HEK293 (cell line): Measurements from ENCODE around the gene COG1.
A peak's percentile ranks its signal among the peaks of the same experiment; 100 is the strongest.

Experiments used
- CTCF ChIA-PET: fragments of 350-600 bp; formaldehyde crosslinking; extraction: SDS; loops from one replicate; lab custom pipeline; 2021; ENCODE audit warnings: antibody characterized with exemption; lab: Yijun Ruan, JAX
- POLR2A ChIA-PET: fragments of 300-600 bp; formaldehyde crosslinking; extraction: SDS; loops from one replicate; lab custom pipeline; 2020; ENCODE audit warnings: antibody characterized with exemption, inconsistent platforms; lab: Yijun Ruan, JAX
- H3K27ac ChIP-seq: fragments of 200-500 bp; sonication (Bioruptor generic); 2 replicates; pipeline ENCODE4 v1.5.1; 2014; ENCODE audit warnings: low read depth, low read length, control low read depth, inconsistent platforms; ENCODE audit errors: extremely low read depth
- H3K36me3 ChIP-seq, 2 experiments: fragments of 200-500 bp in 1 of 2; sonication (Bioruptor generic) in 1 of 2; 1 replicate in 1 of 2; 2 replicates in 1 of 2; pipeline ENCODE4 v1.5.1; 2014 to 2017; ENCODE audit warnings: inconsistent platforms in 2 of 2, low read length in 2 of 2; ENCODE audit not compliant: control insufficient read depth in 2 of 2, insufficient read depth in 1 of 2
- H3K4me1 ChIP-seq: fragments of 200-500 bp; sonication (Bioruptor generic); 2 replicates; pipeline ENCODE4 v1.5.1; 2014; ENCODE audit warnings: mild to moderate bottlenecking, low read length, inconsistent platforms; ENCODE audit not compliant: control insufficient read depth, insufficient read depth
- H3K4me3 ChIP-seq: 2 replicates; pipeline ENCODE4 v1.5.1; 2011; ENCODE audit warnings: low read depth, mild to moderate bottlenecking, control low read depth, low read length, moderate library complexity
- H3K9me3 ChIP-seq: fragments of 200-500 bp; sonication (Bioruptor generic); 2 replicates; pipeline ENCODE4 v1.5.1; 2014; ENCODE audit warnings: low read depth, low read length, inconsistent platforms; ENCODE audit not compliant: control insufficient read depth, insufficient read depth
- HOXA7 ChIP-seq: sonication (generic); formaldehyde crosslinking; IDR thresholded peaks from 2 replicates; pipeline ENCODE4 v1.8.1; 2022; ENCODE audit warnings: missing genetic modification reagents, borderline replicate concordance
- SCRT1 ChIP-seq: fragments of 450-650 bp; formaldehyde crosslinking; IDR thresholded peaks from 2 replicates; pipeline ENCODE4 v1.5.1; 2016; ENCODE audit warnings: missing biosample characterization, missing genetic modification characterization, borderline replicate concordance
- SCRT2 ChIP-seq: fragments of 450-650 bp; formaldehyde crosslinking; IDR thresholded peaks from 2 replicates; pipeline ENCODE4 v1.5.1; 2016; ENCODE audit warnings: missing biosample characterization, missing genetic modification characterization
- SP7 ChIP-seq: fragments of 450-650 bp; formaldehyde crosslinking; IDR thresholded peaks from 2 replicates; pipeline ENCODE4 v1.5.1; 2016; ENCODE audit warnings: missing biosample characterization, missing genetic modification characterization
- WT1 ChIP-seq: fragments of 450-650 bp; formaldehyde crosslinking; IDR thresholded peaks from 2 replicates; pipeline ENCODE4 v1.5.1; 2016; ENCODE audit warnings: missing biosample characterization, missing genetic modification characterization
- ZBTB17 ChIP-seq: fragments of 450-650 bp; formaldehyde crosslinking; IDR thresholded peaks from 2 replicates; pipeline ENCODE4 v1.5.1; 2016; ENCODE audit warnings: missing biosample characterization, missing genetic modification characterization
- ZFP41 ChIP-seq: fragments of 450-650 bp; formaldehyde crosslinking; IDR thresholded peaks from 2 replicates; pipeline ENCODE4 v1.5.1; 2016; ENCODE audit warnings: missing biosample characterization, missing genetic modification characterization, borderline replicate concordance
- ZNF10 ChIP-seq: fragments of 450-650 bp; formaldehyde crosslinking; IDR thresholded peaks from 2 replicates; pipeline ENCODE4 v1.5.1; 2017; ENCODE audit warnings: missing biosample characterization, missing genetic modification characterization
- ZNF2 ChIP-seq: fragments of 450-650 bp; formaldehyde crosslinking; IDR thresholded peaks from 2 replicates; pipeline ENCODE4 v1.5.1; 2016; ENCODE audit warnings: missing biosample characterization, missing genetic modification characterization
- ZNF335 ChIP-seq: fragments of 450-650 bp; formaldehyde crosslinking; conservative IDR thresholded peaks from 2 replicates; pipeline ENCODE4 v1.5.1; 2016; ENCODE audit warnings: missing biosample characterization, missing genetic modification characterization
- ZNF391 ChIP-seq: fragments of 450-650 bp; formaldehyde crosslinking; IDR thresholded peaks from 2 replicates; pipeline ENCODE4 v1.5.1; 2016; ENCODE audit warnings: low read depth, missing biosample characterization, missing genetic modification characterization, borderline replicate concordance
- ZNF544 ChIP-seq: fragments of 450-650 bp; formaldehyde crosslinking; IDR thresholded peaks from 2 replicates; pipeline ENCODE4 v1.5.0; 2017; ENCODE audit warnings: missing biosample characterization, missing genetic modification characterization
- ZNF585B ChIP-seq: fragments of 450-650 bp; formaldehyde crosslinking; IDR thresholded peaks from 2 replicates; pipeline ENCODE4 v1.5.1; 2016; ENCODE audit warnings: missing biosample characterization, missing genetic modification characterization
- ZNF623 ChIP-seq: fragments of 450-650 bp; formaldehyde crosslinking; IDR thresholded peaks from 2 replicates; pipeline ENCODE4 v1.5.1; 2016; ENCODE audit warnings: missing biosample characterization, missing genetic modification characterization
- ZNF654 ChIP-seq: fragments of 450-650 bp; formaldehyde crosslinking; IDR thresholded peaks from 2 replicates; pipeline ENCODE4 v1.5.1; 2016; ENCODE audit warnings: low read depth, missing biosample characterization, missing genetic modification characterization
- ZNF658 ChIP-seq: fragments of 450-650 bp; formaldehyde crosslinking; IDR thresholded peaks from 2 replicates; pipeline ENCODE4; 2016; ENCODE audit warnings: missing biosample characterization, missing genetic modification characterization
- ZNF707 ChIP-seq: fragments of 450-650 bp; formaldehyde crosslinking; IDR thresholded peaks from 2 replicates; pipeline ENCODE4 v1.5.1; 2016; ENCODE audit warnings: missing biosample characterization, missing genetic modification characterization
- ZNF776 ChIP-seq: fragments of 450-650 bp; formaldehyde crosslinking; IDR thresholded peaks from 2 replicates; pipeline ENCODE4 v1.5.0; 2017; ENCODE audit warnings: missing biosample characterization, missing genetic modification characterization, borderline replicate concordance
- TF ChIP-seq, protein P1 (sequence below): fragments of 450-650 bp; formaldehyde crosslinking; IDR thresholded peaks from 2 replicates; pipeline ENCODE4 v1.5.1; 2016; ENCODE audit warnings: missing biosample characterization, missing genetic modification characterization
- TF ChIP-seq, protein P2 (sequence below): fragments of 450-650 bp; formaldehyde crosslinking; IDR thresholded peaks from 2 replicates; pipeline ENCODE4 v1.5.1; 2017; ENCODE audit warnings: missing biosample characterization, missing genetic modification characterization
- TF ChIP-seq, protein P3 (sequence below): fragments of 450-650 bp; formaldehyde crosslinking; IDR thresholded peaks from 2 replicates; pipeline ENCODE4 v1.5.1; 2016; ENCODE audit warnings: missing biosample characterization, missing genetic modification characterization
- TF ChIP-seq, protein P4 (sequence below): fragments of 450-650 bp; formaldehyde crosslinking; IDR thresholded peaks from 2 replicates; pipeline ENCODE4; 2016; ENCODE audit warnings: missing biosample characterization, missing genetic modification characterization
- TF ChIP-seq, protein P5 (sequence below): fragments of 450-650 bp; formaldehyde crosslinking; IDR thresholded peaks from 2 replicates; pipeline ENCODE4 v1.5.1; 2017; ENCODE audit warnings: missing biosample characterization, mild to moderate bottlenecking, missing genetic modification characterization, moderate library complexity

The COG1 gene

DNA sequence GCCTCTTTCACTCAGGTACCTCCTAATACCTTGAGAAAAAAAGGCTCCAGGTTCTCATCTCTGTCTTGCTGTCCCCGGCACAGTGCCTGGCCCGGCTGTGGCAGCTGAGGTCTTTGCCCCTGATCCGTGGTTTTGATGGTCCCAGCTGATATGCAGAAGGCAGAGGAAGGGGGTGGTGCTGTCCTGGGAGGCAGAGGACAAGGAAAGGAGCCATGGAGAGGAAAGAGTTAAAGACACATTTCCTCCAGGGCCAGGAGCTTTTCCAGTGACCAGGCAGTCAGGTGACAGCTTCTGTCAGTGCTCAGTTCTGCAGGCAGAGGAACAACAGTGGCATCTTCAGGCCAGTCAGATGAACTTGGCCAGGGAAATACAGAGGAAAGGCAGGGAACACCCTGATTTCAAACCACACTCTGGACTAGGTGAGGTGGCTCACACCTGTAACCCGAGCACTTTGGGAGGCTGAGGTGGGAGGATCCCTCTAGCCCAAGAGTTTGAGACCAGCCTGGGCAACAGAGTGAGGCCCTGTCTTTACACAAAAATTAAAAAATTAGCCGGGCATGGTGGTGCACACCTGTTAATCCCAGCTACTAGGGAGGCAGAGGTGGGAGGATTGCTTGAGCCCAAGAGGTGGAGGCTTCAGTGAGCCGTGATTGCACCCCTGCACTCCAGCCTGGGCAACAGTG, 3.3 kb upstream of the COG1 start:
- no peak for TF ChIP-seq ZFP41
- no peak for TF ChIP-seq ZNF544 (tag by site-specific recombination)
- TF ChIP-seq, protein P1, sequence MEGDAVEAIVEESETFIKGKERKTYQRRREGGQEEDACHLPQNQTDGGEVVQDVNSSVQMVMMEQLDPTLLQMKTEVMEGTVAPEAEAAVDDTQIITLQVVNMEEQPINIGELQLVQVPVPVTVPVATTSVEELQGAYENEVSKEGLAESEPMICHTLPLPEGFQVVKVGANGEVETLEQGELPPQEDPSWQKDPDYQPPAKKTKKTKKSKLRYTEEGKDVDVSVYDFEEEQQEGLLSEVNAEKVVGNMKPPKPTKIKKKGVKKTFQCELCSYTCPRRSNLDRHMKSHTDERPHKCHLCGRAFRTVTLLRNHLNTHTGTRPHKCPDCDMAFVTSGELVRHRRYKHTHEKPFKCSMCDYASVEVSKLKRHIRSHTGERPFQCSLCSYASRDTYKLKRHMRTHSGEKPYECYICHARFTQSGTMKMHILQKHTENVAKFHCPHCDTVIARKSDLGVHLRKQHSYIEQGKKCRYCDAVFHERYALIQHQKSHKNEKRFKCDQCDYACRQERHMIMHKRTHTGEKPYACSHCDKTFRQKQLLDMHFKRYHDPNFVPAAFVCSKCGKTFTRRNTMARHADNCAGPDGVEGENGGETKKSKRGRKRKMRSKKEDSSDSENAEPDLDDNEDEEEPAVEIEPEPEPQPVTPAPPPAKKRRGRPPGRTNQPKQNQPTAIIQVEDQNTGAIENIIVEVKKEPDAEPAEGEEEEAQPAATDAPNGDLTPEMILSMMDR (tag by site-specific recombination): peak; percentile 94
- TF ChIP-seq ZNF585B: no peak
- no peak for TF ChIP-seq ZNF10 (tag by site-specific recombination)
- TF ChIP-seq, protein P2, sequence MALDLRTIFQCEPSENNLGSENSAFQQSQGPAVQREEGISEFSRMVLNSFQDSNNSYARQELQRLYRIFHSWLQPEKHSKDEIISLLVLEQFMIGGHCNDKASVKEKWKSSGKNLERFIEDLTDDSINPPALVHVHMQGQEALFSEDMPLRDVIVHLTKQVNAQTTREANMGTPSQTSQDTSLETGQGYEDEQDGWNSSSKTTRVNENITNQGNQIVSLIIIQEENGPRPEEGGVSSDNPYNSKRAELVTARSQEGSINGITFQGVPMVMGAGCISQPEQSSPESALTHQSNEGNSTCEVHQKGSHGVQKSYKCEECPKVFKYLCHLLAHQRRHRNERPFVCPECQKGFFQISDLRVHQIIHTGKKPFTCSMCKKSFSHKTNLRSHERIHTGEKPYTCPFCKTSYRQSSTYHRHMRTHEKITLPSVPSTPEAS (tag by site-specific recombination): no peak
- TF ChIP-seq, protein P3, sequence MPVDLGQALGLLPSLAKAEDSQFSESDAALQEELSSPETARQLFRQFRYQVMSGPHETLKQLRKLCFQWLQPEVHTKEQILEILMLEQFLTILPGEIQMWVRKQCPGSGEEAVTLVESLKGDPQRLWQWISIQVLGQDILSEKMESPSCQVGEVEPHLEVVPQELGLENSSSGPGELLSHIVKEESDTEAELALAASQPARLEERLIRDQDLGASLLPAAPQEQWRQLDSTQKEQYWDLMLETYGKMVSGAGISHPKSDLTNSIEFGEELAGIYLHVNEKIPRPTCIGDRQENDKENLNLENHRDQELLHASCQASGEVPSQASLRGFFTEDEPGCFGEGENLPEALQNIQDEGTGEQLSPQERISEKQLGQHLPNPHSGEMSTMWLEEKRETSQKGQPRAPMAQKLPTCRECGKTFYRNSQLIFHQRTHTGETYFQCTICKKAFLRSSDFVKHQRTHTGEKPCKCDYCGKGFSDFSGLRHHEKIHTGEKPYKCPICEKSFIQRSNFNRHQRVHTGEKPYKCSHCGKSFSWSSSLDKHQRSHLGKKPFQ: no peak
- TF ChIP-seq SCRT2 (tag by site-specific recombination): peak; percentile 73
- peak; percentile 80 for TF ChIP-seq ZNF654 (tag by site-specific recombination)
- TF ChIP-seq SCRT1 (tag by site-specific recombination): peak; percentile 64
- no peak for TF ChIP-seq ZNF658 (tag by site-specific recombination)
- H3K36me3 ChIP-seq: peaks cover 0 to 3% of the 10 kb centered on the region in 2 experiments; a peak in 1 of 3 replicates
- ChIA-PET CTCF (interaction anchor here (0.5 to 9.5 kb wide), 33 partner anchors 8 to 1359 kb away, joined by 3 to 206 read pairs (median 4); a partner anchor contains a TSS), POLR2A (interaction anchor here (0.6 to 2.2 kb wide), 7 partner anchors 42 to 473 kb away, joined by 3 to 8 read pairs (median 3); a partner anchor contains a TSS)
- no peaks in the 10 kb centered on the region for H3K9me3 ChIP-seq
- H3K4me3 ChIP-seq: no peak overlapping the region
- no peak overlapping the region for H3K27ac ChIP-seq
- H3K4me1 ChIP-seq: 0 out of 2 replicates have a peak, but pooled peaks cover 8% of the 10 kb centered on the region

DNA sequence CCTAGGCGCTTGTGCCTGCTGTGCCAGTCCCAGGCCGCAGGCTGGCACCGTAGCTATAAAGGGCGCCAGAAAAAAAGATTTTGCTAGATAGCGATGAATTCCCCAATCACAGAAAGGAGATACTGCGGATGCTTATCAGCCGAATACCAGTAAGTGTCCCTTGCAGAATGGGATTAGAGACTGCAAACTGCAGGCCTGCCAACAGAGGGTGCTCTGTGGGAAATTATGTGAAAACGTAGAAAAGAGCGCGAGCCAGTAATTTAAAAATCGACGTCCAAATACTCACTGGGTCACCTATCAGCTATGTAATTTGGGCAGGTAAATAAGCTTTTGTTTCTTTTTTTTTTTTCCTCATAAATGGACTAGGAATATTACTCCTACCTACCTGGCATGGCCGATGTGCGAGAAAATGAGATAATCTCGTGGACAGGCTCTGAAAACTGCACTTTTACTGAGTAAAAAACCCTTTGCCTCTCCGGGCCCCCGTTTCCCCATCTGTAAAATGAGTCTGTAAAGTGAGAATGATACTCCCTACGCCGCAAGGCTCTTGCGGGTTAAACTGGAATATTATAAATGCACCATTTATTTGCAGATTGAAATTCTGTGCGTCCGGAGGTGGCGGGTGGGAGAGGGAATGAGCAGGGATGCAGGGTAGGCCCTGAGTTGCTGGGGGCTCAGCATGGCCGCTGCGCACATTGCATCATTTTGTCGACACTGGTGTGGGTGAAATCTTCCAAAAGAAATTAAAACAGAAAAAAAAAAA, 1.2 kb upstream of the COG1 start:
- POLR2A ChIA-PET: interaction anchor here (1.0 to 4.5 kb wide), 6 partner anchors 27 to 466 kb away, joined by 3 to 23 read pairs (median 6); partner anchors contain the start of genes SDK2 and SSTR2
- CTCF ChIA-PET: interaction anchor here (0.6 to 9.5 kb wide), 32 partner anchors 9 to 634 kb away, joined by 3 to 206 read pairs (median 4); a partner anchor contains a TSS
- Histone ChIP-seq H3K9me3 (no peaks in the 10 kb centered on the region), H3K27ac (peak overlapping the region; percentile 98), H3K36me3 (peaks cover 4 to 8% of the 10 kb centered on the region in 2 experiments; a peak in 2 of 3 replicates), H3K4me3 (peak overlapping the region; percentile 75), H3K4me1 (0 out of 2 replicates have a peak, but pooled peaks cover 8% of the 10 kb centered on the region)
- peak; percentile 56 for TF ChIP-seq ZNF335
- peak; percentile 31; the same call in 1 of the 2 replicates for TF ChIP-seq SP7 (tag by site-specific recombination)
- no peak for TF ChIP-seq ZNF623 (tag by site-specific recombination)
- TF ChIP-seq, protein P4, sequence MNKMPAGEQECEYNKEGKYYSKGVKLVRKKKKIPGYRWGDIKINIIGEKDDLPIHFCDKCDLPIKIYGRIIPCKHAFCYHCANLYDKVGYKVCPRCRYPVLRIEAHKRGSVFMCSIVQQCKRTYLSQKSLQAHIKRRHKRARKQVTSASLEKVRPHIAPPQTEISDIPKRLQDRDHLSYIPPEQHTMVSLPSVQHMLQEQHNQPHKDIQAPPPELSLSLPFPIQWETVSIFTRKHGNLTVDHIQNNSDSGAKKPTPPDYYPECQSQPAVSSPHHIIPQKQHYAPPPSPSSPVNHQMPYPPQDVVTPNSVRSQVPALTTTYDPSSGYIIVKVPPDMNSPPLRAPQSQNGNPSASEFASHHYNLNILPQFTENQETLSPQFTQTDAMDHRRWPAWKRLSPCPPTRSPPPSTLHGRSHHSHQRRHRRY (tag by site-specific recombination): no peak
- TF ChIP-seq WT1 (tag by site-specific recombination): no peak
- peak; percentile 42; the same call in 1 of the 2 replicates for TF ChIP-seq ZBTB17 (tag by site-specific recombination)
- TF ChIP-seq, protein P5, sequence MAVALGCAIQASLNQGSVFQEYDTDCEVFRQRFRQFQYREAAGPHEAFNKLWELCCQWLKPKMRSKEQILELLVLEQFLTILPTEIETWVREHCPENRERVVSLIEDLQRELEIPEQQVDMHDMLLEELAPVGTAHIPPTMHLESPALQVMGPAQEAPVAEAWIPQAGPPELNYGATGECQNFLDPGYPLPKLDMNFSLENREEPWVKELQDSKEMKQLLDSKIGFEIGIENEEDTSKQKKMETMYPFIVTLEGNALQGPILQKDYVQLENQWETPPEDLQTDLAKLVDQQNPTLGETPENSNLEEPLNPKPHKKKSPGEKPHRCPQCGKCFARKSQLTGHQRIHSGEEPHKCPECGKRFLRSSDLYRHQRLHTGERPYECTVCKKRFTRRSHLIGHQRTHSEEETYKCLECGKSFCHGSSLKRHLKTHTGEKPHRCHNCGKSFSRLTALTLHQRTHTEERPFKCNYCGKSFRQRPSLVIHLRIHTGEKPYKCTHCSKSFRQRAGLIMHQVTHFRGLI: peak; percentile 22; the same call in 1 of the 2 replicates
- TF ChIP-seq ZNF707: no peak
- TF ChIP-seq ZNF776 (tag by site-specific recombination): no peak
- TF ChIP-seq ZNF2 (tag by site-specific recombination): no peak
- no peak for TF ChIP-seq HOXA7 (CRISPR knock-in tag)
- TF ChIP-seq ZNF391 (tag by site-specific recombination): no peak
